AML-193 (cell line): ENCODE results near the gene CALML3.

ENCODE experiments used
- DNase-seq, 2 experiments: peaks; one replicate each; lab custom pipeline; 2025; lab: John Stamatoyannopoulos, UW

The CALML3 gene

DNA sequence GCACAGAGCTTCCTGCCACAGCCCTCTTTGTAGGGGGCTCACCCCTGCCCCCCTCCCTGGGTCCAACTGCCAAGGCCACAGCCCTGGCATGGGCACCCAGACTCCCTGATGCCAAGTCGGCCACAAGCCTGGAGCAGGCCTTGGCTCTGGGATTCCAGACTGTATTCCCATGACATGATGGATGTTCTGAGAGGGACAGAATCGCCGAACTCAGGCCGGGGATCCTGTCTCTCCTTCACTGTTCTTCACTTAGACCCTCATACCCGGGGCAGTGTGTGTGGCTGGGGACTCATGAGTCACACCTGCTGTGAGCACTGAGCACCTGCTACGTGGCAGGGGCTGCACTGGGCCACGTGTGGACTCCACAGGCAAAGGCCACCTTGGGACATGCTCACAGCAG, 33.3 kb upstream of the CALML3 start:
- DNase-seq, result no peak

DNA sequence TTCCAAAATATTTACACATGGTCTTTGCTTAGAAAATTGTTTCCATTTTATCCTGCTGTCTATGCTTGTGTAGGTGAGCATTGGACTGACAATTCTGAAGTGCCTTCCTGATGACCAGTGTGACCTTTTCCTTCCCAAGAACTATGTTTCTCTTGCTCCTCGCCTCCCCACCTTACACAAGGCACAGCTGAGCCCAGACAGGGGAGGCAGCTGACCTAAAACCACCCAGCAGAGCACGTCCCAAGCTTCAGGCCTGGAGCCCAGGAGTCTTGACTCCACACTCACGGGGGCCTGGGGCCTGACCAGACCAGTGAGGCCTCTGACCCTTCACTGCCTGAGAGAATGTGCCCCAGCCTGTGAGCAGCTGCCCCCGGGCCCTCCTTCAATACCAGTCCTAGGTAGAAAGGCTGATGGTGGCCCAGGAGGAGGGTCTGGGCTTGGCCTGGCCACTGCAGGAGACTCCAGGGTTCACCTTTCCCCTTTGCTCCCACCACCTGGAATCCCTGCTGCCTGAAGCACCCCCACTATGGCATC, 32.4 kb upstream of the CALML3 start:
- no peak for DNase-seq

DNA sequence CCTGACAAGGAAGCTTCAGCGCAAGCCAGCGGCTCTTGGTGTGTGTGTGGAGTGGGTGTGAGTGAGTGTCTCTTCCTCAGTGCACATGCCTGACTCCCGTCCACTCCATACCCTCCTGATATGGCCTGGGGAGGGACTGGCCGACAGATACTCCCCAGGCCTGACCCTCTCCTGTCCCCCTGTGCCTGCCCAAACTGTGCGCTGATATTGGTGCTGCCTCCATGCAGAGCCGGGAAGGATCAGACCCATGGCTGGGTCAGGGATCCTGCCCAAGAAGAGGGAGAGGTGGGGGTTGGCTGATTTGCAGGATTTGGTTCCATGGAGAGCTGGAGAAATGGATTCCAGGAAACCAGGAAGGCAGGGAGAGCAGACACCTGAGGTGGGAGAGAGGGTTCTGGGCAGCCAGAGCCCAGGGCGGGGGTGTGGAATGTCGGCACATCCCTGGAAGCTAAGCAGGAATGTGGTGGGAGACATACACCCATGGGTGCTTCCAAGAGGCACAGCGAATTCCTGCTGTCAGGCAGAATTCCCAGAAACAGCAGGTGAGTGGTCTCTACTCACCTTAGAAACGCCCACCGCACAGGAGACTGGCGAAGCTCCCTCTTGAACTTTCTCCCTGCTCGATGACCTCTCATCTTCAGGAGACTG, 31.7 kb upstream of the CALML3 start:
- no peak for DNase-seq

DNA sequence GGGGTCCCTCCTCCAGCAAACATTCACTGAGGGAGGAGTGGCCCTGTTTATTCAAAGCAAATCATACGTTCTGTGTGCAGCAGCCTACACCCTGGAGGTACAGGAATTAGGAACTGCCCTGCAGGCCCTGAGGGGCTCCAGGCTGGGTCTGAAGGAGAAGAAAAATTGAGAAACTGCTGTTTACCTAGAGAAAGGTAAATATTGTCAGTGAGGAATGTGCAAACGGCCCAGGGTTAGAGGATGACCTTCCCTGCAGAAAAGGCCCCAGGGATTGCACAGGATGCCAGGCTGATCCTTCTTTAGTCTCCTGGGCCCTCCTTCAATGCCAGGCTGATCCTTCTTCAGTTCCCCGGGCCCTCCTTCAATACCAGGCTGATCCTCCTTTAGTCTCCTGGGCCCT, 31.1 kb upstream of the CALML3 start:
- no peak for DNase-seq

DNA sequence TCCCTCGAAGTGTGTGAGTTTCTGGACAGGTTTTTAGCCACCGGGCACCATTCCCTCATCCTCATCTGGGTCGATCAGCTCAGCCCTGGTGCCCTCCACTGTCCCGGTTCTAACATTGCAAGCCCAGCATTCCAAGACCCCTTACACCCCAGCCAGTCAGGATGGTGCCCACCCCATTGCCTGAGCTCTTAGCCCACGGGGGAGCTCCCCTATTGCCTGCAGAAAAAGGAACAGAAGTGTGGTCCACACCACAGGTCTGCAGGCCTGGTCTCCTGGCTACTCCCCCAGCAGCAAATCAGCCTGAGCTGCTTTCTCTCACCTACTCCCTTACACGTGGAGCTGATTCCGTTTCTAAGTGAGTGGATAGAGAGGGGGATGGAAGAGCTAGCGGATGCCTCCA, 30.1 kb upstream of the CALML3 start:
- no peak for DNase-seq

DNA sequence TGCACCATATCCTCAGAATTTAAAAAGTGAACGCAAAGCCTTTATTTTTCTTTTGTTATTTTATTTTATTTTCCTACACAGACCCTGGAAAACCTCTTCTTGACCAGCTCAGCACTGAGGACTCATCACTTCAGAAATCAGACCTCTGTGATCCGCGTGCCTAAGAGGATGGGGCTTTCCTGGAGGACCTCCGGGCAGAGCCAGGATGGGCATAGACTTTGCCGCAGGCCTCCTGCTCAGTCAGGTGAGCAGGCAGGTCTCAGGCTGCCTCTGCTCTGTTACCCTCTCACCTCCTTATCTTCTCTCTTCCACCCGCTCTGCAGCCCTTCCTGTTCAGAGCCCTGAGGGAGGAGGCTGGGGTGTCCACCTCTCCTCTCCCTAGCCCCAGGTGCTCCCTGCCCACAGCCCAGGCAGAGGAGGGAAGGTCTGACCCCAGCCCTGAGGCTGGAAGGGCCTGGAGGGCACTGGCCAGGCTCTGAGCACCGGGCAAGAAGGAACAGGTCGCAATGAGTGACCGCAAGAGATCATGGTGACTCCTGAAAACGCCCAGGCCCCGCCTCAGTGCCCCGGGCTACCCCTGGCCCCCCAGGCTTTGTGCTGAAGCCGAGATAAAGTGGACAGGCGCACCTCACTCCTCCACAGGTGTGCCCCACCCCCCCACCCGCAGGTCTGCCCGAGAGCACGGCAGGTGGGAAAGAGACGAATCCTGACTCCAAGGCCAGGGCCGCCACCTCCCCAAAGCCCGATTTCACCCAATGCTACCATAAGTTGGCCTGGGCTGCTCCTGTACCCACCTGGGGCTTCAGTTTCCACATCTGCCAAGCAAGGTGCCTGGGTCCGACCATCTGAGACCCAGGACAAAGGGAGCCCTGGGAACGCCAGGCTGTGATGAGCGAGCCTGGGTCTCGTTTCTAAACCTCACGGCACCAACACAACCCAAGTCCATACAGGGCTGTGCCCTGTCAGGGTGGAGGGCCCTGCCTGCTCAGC, 28.2 kb upstream of the CALML3 start:
- DNase-seq, result no peak

DNA sequence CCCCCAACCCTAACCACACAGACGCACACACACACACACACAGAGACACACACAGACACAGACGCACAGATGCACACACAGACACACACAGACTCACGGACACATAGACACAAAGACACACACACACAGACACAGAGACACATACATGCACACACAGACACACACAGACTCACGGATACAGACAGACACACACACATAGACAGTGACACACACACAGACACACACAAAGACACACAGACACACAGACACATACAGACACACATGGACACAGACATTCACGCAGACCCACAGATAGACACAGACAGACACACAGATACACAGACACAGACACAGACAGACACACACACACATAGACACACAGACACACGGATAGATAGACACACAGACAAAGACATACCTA, 27.5 kb upstream of the CALML3 start:
- DNase-seq, result no peak

DNA sequence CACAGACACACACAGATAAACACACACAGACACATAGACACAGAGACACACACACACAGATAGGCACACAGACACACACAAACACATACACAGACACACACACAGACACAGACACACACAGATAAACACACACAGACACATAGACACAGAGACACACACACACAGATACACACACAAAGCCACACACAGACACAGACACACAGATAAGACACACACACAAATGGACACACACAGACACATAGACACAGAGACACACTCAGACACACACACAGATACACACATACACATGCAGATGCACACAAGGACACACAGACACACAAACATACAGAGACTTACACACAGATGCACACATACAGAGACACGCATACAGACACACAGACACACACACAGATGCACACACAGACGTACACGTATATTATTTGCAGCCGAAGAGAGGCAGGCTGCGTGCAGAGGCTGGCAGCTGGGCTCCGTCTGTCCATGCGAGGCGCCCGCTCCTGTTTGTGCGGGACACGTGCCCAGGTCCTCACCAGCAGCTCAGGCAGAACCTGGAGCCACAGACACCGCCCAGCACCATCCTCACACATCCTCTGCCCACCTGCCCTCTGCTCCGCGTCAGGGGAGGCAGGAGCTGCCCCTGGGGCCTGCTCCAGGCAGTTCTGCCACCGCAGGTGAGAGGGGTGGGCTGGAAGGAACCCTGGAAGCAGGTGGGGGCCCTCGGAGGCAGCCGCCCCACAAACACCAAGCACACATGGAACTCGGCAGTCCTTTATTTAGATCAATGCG, 26.6 kb upstream of the CALML3 start:
- DNase-seq, result no peak

DNA sequence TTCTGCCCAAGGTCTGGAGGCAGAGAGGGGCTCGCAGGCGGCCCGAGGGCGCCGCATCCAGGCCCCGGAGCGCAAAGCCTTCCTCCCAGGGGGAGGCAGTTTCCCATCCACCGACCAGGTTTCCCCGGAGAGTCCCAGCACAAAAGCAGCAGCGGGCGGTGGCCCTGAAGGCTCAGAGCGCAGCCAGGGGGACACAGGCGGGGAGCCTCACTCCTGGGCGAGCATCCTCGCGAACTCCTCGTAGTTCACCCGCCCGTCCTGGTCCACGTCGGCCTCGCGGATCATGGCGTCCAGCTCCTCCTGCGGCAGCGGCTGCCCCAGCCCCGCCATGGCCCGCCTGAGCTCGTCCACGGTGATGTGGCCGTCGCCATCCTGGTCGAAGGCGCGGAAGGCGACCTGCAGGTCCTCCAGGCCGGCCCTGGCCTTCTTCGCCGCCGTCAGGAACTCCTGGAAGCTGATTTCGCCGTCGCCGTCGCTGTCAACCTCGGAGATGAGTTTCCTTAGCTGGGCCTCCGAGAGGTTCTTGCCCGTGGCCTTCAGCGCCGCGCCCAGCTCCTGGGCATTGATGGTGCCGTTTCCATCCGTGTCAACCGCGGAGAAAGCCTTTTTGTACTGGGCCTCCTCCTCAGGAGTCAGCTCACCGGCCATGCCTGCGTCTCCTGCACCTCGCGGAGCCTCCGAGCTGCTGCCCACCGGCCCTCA, 25.8 kb upstream of the CALML3 start:
- DNase-seq, result no peak

DNA sequence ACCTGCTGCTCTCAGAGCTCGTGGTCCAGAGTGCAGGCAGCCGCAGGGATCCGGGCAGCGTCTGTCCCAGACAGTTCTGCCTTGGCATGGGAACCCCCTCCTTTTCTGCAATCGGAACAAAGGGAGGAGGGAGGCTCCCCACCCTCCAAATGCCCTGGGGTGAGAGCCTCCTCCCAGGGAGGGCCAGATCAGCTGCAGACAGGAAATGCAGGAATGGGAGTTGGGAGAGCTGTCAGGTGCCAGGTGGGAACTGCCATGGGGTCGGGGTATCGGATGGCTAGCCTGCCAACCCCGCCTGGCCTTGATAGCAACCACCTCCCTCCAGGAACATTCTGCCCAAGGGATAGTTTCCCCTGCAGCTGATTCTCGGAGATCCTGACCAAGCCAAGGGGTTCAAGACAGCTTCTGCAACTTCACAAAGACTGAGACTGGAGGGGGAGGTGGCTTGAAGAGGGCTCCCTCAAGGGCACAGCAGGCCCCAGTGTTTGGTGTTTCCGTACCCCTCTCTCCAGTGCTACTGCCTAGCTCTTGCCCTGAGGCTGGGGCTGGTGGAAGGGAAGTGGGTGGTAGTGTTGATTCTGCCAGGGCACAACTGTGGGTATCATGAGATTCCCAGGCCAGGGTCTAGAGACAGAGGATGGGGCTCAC, 25.1 kb upstream of the CALML3 start, which contains the start of gene CALML5:
Gene CALML5 (minus strand): TSS at position 78 of the 648 bp plus-strand sequence. CDS start 132 bp downstream, outside the sequence.
- no peak for DNase-seq

DNA sequence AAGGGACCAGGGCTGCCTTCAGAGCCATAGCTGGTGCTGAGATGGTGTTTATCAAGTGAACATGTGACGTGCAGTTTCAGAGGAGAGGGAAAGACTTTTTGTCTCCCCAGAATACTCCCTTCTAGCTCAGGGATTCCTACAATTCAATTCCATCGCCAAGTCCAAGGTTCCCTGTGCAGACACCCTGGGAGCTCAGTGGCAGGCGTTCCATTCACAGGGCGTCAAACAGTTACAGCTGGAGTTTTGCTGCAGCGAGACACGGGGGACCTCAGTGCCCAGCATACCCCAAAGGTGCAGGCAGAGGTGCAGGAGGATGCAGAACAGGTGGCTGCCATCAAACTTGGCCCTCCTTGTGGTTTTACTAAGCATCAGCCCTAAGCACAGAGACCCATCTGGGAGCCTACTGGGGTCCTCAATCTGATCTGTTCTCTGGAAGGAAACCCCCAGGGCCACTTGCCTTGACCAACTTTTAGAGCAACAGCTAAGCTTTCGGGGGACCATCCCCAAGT, 24.5 kb upstream of the CALML3 start:
- no peak for DNase-seq

DNA sequence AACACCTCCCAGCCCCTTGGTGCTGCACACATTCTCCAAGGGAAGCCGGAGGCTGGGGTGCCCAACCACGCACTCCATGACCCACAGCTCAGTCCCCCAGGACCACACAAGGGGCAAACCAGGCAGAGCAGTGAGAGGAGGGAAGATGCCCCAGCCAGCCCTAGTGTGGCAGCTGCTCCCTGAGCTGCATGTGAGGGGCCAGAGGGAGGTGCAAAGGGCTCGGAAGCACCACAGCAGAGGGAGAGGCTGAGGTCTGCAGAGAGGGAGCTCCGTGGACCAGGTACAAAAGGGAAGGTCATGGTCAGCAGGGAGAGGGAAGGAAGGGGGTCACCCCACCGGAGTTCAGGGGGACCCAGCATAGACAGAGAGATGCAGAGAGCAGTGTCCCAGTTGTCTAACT, 23.9 kb upstream of the CALML3 start:
- no peak for DNase-seq

DNA sequence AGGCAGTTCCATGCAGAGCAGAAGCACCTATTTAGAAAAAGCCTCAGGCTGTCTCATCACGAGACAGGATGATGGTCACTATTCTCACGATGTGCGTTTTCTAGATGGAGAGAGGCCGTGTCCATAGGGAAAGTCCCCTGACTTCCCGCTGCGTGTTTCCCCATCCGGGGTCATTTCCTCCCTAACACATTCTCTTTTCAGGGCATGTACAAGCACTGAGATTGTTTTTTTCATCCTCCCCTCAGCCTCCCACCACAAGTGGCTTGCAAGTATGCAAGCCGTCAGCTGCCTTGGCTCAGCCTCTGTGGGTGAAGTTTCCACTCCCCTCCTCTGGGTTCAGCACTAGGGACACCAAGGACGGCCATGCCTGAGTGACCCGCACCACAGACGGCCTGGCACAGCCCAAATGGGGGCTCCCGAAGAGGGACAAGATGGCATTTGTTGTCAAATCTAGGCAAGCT, 22.7 kb upstream of the CALML3 start:
- DNase-seq, result no peak

DNA sequence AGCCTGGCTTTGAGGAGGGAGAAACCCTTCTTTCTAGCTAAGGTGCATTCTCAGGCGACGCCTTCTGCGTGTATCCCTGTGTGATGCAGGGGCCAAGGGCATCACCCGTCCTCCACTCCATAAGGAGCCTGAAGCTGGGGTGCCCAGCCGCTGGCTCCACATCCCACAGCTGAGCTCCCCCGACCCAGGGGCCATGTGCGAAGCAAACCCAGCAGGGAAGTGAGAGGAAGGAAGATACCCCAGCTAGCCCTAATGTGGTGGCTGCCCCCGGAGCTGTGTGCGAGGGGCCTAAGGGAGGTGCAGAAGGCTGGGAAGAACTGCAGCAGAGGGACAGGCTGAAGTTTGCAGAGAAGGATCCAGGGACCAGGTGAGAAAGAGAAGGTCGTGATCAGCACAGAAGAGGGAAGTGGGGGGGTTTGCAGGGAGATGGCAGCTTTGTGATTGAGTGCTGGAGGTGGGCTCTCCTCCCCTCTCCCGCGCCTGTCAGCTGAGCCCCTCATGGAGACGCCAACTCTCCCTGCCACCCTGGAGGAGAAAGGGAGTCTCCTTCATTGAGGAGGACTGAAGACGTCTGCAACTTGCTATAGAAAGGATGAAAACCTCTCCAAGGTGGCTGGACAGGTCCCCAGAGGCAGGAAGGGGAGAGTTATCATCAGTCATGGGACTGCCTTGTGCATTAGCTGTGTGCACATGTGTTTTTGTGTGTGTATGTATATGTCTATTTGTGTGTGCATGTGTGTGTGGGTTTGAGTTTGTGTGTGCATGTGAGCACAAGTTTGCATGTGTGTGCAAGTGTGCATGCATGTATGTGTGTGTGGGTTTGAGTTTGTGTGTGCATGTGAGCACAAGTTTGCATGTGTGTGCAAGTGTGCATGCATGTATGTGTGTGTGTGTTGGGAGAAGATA, 21.9 kb upstream of the CALML3 start:
- no peak for DNase-seq

DNA sequence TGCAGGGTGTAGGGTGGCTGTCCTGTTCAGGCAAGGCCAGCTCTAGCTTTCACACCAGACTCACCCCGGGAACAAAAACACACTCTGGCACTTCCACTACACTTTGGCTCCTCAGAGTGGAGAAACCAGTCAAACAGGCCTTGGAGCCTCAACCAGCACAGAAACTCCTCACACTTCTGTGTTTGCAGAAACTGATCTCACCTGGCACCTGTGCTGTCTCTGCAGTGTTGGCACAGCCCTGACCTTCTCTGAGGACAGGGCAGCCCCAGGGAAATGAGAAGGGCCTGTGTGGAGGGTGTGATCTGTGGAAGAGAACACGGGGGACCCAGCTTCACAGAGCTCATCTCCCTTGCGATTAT, 21.3 kb upstream of the CALML3 start:
- DNase-seq, result no peak

DNA sequence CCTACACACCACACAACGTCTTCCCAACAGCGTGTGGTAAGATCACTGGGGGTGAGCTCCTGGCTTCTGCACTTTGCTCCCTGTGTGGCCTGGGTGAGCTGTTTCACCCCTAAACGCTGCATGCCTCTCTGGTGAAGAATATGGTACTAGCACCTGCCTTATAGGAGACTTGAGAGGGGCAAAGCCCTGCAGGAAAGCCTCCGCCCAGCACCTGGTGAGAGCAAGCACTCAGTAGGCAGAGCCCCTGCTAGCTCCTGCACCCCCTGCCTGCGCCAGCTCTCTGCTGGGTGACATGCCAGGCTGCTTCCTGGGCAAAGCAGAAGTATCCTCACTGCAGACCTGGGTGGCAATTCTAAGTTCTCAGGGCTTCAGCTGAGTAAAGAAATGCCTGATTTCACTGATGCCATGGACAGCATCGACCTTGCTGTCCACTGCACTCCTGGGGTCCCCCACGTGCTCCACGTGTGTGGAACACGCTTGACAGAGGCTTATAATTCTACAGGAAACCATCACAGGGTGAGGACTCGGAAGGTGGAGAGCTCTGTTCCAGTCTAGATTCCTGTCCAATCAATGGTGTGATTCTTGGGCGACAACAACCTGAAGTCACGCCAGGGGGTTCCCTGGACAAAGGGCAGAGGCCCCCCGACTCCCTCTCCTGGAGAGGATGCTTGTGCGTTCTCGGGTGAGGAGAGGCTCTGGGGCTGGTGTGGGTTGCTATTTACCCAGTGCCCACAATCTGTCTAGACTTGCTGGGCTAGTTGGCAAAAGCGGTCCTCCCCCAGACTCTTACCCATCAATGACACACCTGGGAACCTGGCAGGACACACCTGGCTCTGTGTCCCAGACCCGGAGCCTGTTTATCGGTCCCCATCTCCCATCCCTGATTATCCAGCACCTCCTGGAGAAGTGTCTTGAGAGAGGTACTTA, 20.4 kb upstream of the CALML3 start:
- no peak for DNase-seq

DNA sequence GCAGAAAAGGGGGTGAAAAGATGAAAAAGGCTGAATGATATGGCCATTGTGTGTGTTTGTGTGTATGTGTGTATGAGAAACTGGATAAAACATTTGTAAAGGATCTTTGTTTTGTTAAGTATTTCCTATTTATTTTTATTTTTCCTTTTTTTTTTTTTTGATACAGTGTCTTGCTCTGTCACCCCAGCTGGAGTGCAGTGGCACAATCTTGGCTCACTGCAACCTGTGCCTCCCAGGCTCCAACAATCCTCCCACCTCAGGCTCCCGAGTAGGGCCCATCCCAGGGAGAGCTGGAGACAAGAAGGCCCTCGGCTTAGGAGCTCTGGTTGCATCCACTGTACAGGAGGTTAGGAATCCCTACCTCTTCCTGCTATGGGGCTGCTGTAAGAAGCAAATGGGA, 18.5 kb upstream of the CALML3 start:
- DNase-seq, result no peak

DNA sequence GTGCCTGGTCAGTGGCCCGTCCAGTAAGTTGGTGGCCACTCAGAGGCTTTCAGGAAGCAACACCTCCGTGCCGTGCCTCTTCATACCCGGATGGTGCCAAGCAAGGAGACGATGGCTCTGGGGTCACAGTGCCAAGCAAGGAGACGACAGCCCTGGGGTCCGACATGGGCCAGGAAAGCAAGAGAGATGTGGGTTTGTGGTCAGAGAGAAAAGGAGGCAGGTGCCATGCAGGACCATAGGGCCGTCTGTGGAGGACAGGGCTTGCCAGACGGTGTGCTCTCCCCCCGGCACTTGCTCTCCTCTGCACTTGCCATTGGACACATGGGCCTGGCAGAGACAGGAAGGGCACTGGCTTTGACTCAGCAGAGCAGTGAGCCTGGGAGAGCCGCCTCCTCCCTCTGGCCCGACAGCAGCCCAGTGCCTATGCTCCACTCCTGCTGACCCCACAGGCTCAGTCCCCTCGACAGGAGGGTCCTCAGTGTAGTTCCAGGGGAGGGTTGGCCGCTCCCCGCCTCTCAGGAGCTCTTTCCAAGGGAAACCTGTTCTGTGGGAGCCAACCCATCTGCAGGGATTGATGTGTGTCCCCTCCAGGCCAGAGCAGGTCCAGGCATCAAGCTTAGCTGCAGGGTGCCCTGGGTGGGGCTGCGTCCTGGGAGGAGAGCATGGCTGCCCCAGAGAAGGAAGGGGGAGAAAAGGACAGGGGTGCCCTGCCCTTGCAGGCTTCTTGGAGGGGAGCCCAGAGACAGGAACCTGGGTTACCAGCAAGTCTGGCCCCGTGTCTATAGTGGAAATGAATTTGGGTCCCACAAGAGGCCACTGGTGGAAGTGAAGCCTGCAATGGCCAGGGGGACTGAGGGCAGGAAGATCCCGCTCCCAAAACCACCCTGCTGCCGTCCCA, 17.8 kb upstream of the CALML3 start:
- DNase-seq, result no peak
